GM13976 (cell line): Measurements from ENCODE around the gene PTPN2.
A peak's percentile ranks its signal among the peaks of the same experiment; 100 is the strongest.
"Not testable (repeated sequence)": the region's sequence is repeated elsewhere in the genome, so short reads cannot be mapped to it uniquely, and the experiment has no call there.

ENCODE experiments used
- DNase-seq: peaks from one replicate; pipeline ENCODE4 v3.0.0; 2012; ENCODE audit warnings: low spot score
- in situ Hi-C: fragments of 300-500 bp; cut with MboI; formaldehyde crosslinking; loops from one replicate; pipeline ENCODE4 v1.12.0; 2022; ENCODE audit warnings: low sequenced_read_pairs, mixed read lengths, inconsistent platforms; ENCODE audit not compliant: unreplicated experiment
- TF ChIP-seq, protein P1 (sequence below): IDR thresholded peaks from 2 replicates; pipeline ENCODE4 v1.5.1; 2012; ENCODE audit warnings: borderline replicate concordance, mild to moderate bottlenecking; ENCODE audit not compliant: insufficient read depth; ENCODE audit errors: extremely low read depth, missing control alignments, control extremely low read depth

The PTPN2 gene

GRCh38 chr18:12884406-12885323, 628 bp upstream of the PTPN2 start:
- TF ChIP-seq, protein P1, sequence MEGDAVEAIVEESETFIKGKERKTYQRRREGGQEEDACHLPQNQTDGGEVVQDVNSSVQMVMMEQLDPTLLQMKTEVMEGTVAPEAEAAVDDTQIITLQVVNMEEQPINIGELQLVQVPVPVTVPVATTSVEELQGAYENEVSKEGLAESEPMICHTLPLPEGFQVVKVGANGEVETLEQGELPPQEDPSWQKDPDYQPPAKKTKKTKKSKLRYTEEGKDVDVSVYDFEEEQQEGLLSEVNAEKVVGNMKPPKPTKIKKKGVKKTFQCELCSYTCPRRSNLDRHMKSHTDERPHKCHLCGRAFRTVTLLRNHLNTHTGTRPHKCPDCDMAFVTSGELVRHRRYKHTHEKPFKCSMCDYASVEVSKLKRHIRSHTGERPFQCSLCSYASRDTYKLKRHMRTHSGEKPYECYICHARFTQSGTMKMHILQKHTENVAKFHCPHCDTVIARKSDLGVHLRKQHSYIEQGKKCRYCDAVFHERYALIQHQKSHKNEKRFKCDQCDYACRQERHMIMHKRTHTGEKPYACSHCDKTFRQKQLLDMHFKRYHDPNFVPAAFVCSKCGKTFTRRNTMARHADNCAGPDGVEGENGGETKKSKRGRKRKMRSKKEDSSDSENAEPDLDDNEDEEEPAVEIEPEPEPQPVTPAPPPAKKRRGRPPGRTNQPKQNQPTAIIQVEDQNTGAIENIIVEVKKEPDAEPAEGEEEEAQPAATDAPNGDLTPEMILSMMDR = no peak
- no peak for DNase-seq
- in situ Hi-C loops = no loop called here

DNA sequence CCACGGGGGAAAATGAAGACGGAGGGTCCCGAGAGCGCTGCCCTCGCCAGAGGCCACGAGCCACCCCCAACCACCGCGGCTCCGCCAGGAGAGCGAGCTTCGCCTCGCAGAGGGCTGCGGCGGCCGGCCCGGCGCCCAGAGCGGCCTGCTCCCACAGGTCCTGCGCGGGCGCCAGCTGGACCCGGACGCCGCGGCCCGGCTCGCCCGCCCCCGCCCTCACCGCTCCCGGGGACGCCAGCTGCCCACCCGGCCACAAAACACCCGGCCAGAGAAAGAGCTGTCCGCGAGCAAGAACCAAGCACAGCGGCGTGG, 709 bp downstream of the PTPN2 start:
- in situ Hi-C loops = no loop called here
- DNase-seq = peak; percentile 40

GRCh38 chr18:12882453-12883371, 1.3 kb downstream of the PTPN2 start:
- in situ Hi-C loops = no loop called here
- DNase-seq = no peak
- TF ChIP-seq, protein P1 = no peak

More for the DNA sequence above, 709 bp downstream of the PTPN2 start:
- TF ChIP-seq, protein P1 = no peak

GRCh38 chr18:12880541-12880910, 3.5 kb downstream of the PTPN2 start:
- TF ChIP-seq, protein P1 = no peak
- no peak for DNase-seq
- in situ Hi-C loops = no loop called here

- peak; percentile 38 for DNase-seq
- in situ Hi-C loops = no loop called here
- TF ChIP-seq, protein P1 = no peak
These were observed 4.0 kb downstream of the PTPN2 start for GRCh38 chr18:12879840-12880540.

GRCh38 chr18:12874992-12875391, 9.0 kb downstream of the PTPN2 start:
- DNase-seq, in situ Hi-C loops: not testable (repeated sequence)

DNA sequence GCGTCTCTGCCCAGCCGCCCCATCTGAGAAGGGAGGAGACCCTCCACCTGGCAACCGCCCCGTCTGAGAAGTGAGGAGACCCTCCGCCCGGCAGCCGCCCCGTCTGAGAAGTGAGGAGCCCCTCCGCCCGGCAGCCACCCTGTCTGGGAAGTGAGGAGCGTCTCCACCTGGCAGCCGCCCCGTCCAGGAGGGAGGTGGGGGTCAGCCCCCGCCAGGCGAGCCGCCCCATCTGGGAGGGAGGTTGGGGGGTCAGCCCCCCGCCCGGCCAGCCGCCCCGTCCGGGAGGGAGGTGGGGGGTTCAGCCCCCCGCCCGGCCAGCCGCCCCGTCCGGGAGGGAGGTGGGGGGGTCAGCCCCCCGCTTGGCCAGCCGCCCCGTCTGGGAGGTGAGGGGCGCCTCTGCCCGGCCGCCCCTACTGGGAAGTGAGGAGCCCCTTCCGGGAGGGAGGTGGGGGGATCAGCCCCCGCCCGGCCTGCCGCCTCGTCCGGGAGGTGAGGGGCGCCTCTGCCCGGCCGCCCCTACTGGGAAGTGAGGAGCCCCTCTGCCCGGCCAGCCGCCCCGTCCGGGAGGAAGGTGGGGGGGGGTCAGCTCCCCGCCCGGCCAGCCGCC, 10.0 kb downstream of the PTPN2 start:
- DNase-seq, in situ Hi-C loops: not testable (repeated sequence)
